H9 (cell line): ENCODE data around the gene KIRREL3. TPM values are rescaled to one million over a fixed set of nuclear protein-coding genes. Genes with fewer than 3 reads are reported as not detected.

Experiments
- DNase-seq: peaks from one replicate; pipeline ENCODE4 v3.0.0-alpha.2; 2017
- H2AFZ ChIP-seq: one replicate; pipeline ENCODE4 v1.6.1; 2013; ENCODE audit warnings: mild to moderate bottlenecking, low read length, control low read depth, moderate library complexity
- H2AK5ac ChIP-seq: 2 replicates; pipeline ENCODE4 v1.6.1; 2013; ENCODE audit warnings: low read length, control low read depth, mixed read lengths; ENCODE audit not compliant: insufficient read length
- H2BK120ac ChIP-seq: one replicate; pipeline ENCODE4 v1.6.1; 2013; ENCODE audit warnings: low read depth, mild to moderate bottlenecking, low read length, control low read depth, inconsistent platforms; ENCODE audit not compliant: poor library complexity, severe bottlenecking
- H2BK12ac ChIP-seq: 2 replicates; pipeline ENCODE4 v1.6.1; 2013; ENCODE audit warnings: low read length, control low read depth, mixed read lengths, low read depth; ENCODE audit not compliant: insufficient read length
- H2BK15ac ChIP-seq: 2 replicates; pipeline ENCODE4 v1.6.1; 2013; ENCODE audit warnings: low read depth, low read length, control low read depth
- H2BK20ac ChIP-seq: one replicate; pipeline ENCODE4 v1.6.1; 2013; ENCODE audit warnings: low read depth, mild to moderate bottlenecking, low read length, control low read depth, inconsistent platforms; ENCODE audit not compliant: poor library complexity, severe bottlenecking
- H2BK5ac ChIP-seq: 2 replicates; pipeline ENCODE4 v1.6.1; 2013; ENCODE audit warnings: low read length, control low read depth, mixed read lengths; ENCODE audit not compliant: insufficient read length
- H3K14ac ChIP-seq: 2 replicates; pipeline ENCODE4 v1.6.1; 2013; ENCODE audit warnings: low read length, control low read depth; ENCODE audit not compliant: insufficient read depth
- H3K18ac ChIP-seq: 2 replicates; pipeline ENCODE4 v1.6.1; 2013; ENCODE audit warnings: low read depth, mild to moderate bottlenecking, mixed read lengths, low read length, control low read depth; ENCODE audit not compliant: insufficient read length
- H3K23ac ChIP-seq: 2 replicates; pipeline ENCODE4 v1.6.1; 2013; ENCODE audit warnings: low read length, control low read depth, mixed read lengths, low read depth; ENCODE audit not compliant: insufficient read length
- H3K23me2 ChIP-seq: 2 replicates; pipeline ENCODE4 v1.6.1; 2013; ENCODE audit warnings: low read depth, mild to moderate bottlenecking, mixed read lengths, low read length, control low read depth; ENCODE audit not compliant: insufficient read length, poor library complexity, severe bottlenecking
- H3K27ac ChIP-seq: 2 replicates; pipeline ENCODE4 v1.5.1; 2013; ENCODE audit warnings: low read length, control low read depth, mixed read lengths, low read depth; ENCODE audit not compliant: insufficient read length
- H3K27me3 ChIP-seq: 2 replicates; pipeline ENCODE4 v1.6.1; 2013; ENCODE audit warnings: low read length, control low read depth, inconsistent platforms; ENCODE audit not compliant: insufficient read depth
- H3K4ac ChIP-seq: 2 replicates; pipeline ENCODE4 v1.6.1; 2013; ENCODE audit warnings: low read depth, mild to moderate bottlenecking, control low read depth, inconsistent platforms, low read length, moderate library complexity
- H3K4me1 ChIP-seq: 2 replicates; pipeline ENCODE4 v1.6.1; 2013; ENCODE audit warnings: low read length, control low read depth, inconsistent platforms; ENCODE audit not compliant: insufficient read depth
- H3K4me2 ChIP-seq: 2 replicates; pipeline ENCODE4 v1.6.1; 2013; ENCODE audit warnings: low read length, control low read depth, mixed read lengths; ENCODE audit not compliant: insufficient read length, insufficient read depth
- H3K56ac ChIP-seq: 2 replicates; pipeline ENCODE4 v1.6.1; 2013; ENCODE audit warnings: low read depth, mild to moderate bottlenecking, mixed read lengths, low read length, control low read depth; ENCODE audit not compliant: insufficient read length
- H3K79me1 ChIP-seq: 2 replicates; pipeline ENCODE4 v1.6.1; 2013; ENCODE audit warnings: low read depth, mild to moderate bottlenecking, moderate library complexity, low read length, control low read depth, inconsistent platforms; ENCODE audit not compliant: insufficient read depth, poor library complexity, severe bottlenecking
- H3K79me2 ChIP-seq: 2 replicates; pipeline ENCODE4 v1.6.1; 2013; ENCODE audit warnings: low read length, control low read depth, inconsistent platforms; ENCODE audit not compliant: insufficient read depth
- H3K9ac ChIP-seq: 2 replicates; pipeline ENCODE4 v1.6.1; 2013; ENCODE audit warnings: low read length, control low read depth, mixed read lengths; ENCODE audit not compliant: insufficient read length; ENCODE audit errors: extremely low read depth
- H3K9me3 ChIP-seq: one replicate; pipeline ENCODE4 v1.6.1; 2013; ENCODE audit warnings: low read depth, low read length, inconsistent platforms; ENCODE audit not compliant: control insufficient read depth
- H3T11ph ChIP-seq: one replicate; pipeline ENCODE4 v1.6.1; 2013; ENCODE audit warnings: mild to moderate bottlenecking, low read length, control low read depth, inconsistent platforms
- H4K20me1 ChIP-seq: one replicate; pipeline ENCODE4 v1.6.1; 2013; ENCODE audit not compliant: control insufficient read depth, insufficient read length, insufficient read depth
- H4K5ac ChIP-seq: 2 replicates; pipeline ENCODE4 v1.6.1; 2013; ENCODE audit warnings: low read depth, mild to moderate bottlenecking, mixed read lengths, low read length, control low read depth; ENCODE audit not compliant: insufficient read length
- H4K8ac ChIP-seq: replicated peaks from 2 replicates; pipeline ENCODE4 v1.6.1; 2013; ENCODE audit warnings: low read length, control low read depth, mixed read lengths, low read depth; ENCODE audit not compliant: insufficient read length
- H4K91ac ChIP-seq: 2 replicates; pipeline ENCODE4 v1.6.1; 2013; ENCODE audit warnings: low read depth, mild to moderate bottlenecking, moderate library complexity, mixed read lengths, low read length, control low read depth; ENCODE audit not compliant: insufficient read length
- H3K27ac Mint-ChIP-seq, 3 experiments: 2 replicates in 2 of 3; 3 replicates in 1 of 3; pipeline ENCODE4 v1.8.0; 2020 to 2021; ENCODE audit warnings: mixed read lengths in 3 of 3, mild to moderate bottlenecking in 1 of 3, moderate library complexity in 1 of 3
- H3K27me3 Mint-ChIP-seq: 2 replicates; pipeline ENCODE4 v1.8.0; 2021; ENCODE audit warnings: low read depth, mild to moderate bottlenecking, moderate library complexity, mixed read lengths
- H3K36me3 Mint-ChIP-seq, 3 experiments: 2 replicates in 2 of 3; 3 replicates in 1 of 3; pipeline ENCODE4 v1.8.0; 2020 to 2021; ENCODE audit warnings: low read depth in 3 of 3, mixed read lengths in 3 of 3; ENCODE audit not compliant: insufficient read depth in 1 of 3
- H3K4me1 Mint-ChIP-seq, 2 experiments: 2 replicates each; pipeline ENCODE4 v1.8.0; 2020; ENCODE audit warnings: mixed read lengths in 2 of 2
- H3K4me3 Mint-ChIP-seq, 2 experiments: 2 replicates in 1 of 2; 3 replicates in 1 of 2; pipeline ENCODE4 v1.8.0; 2020 to 2021; ENCODE audit warnings: mild to moderate bottlenecking in 2 of 2, mixed read lengths in 2 of 2, moderate library complexity in 1 of 2
- H3K9me3 Mint-ChIP-seq, 2 experiments: 2 replicates in 1 of 2; 3 replicates in 1 of 2; pipeline ENCODE4 v1.8.0; 2020; ENCODE audit warnings: mild to moderate bottlenecking in 2 of 2, mixed read lengths in 2 of 2, moderate library complexity in 1 of 2
- CTCF ChIP-seq: fragments of 200-600 bp; sonication (generic); conservative IDR thresholded peaks from 3 replicates; pipeline ENCODE4 v1.8.0; 2021; ENCODE audit warnings: antibody characterized with exemption, mild to moderate bottlenecking
- WGBS: extraction: QIAGEN DNeasy Blood & Tissue Kit; methylation state at CpG from one replicate; pipeline ENCODE4 v1.1.7; 2013; ENCODE audit warnings: missing lambda C conversion rate, low lambda C conversion rate, mixed read lengths; ENCODE audit not compliant: insufficient read length; ENCODE audit errors: extremely low coverage; 5-methylcytosine and 5-hydroxymethylcytosine counted together
- total RNA-seq: library from RNA; stranded (reverse); gene quantifications from 2 replicates; pipeline ENCODE4 v1.2.1, GENCODE V29; 2021

KIRREL3 gene
- total RNA-seq, 1 experiment from 2014 or later, result 0.17 TPM

GRCh38 chr11:126886636-126887035, 113.9 kb downstream of the KIRREL3 start:
- Histone ChIP-seq H2BK12ac (no peak overlapping the region), H4K20me1 (no peaks in the 10 kb centered on the region), H3K4ac (no peak overlapping the region), H2BK20ac (no peak overlapping the region), H2BK5ac (no peak overlapping the region), H3K9ac (no peak overlapping the region), H3K4me2 (no peak overlapping the region), H3K18ac (no peak overlapping the region), H2BK120ac (no peak overlapping the region), H3K27ac (no peak overlapping the region), H2BK15ac (no peak overlapping the region), H3K56ac (no peak overlapping the region), H3K9me3 (no peaks in the 10 kb centered on the region), H2AK5ac (no peak overlapping the region), H3T11ph (no peak overlapping the region), H3K79me2 (no peaks in the 10 kb centered on the region), H3K23me2 (no peaks in the 10 kb centered on the region), H3K14ac (no peak overlapping the region), H4K8ac (no peak overlapping the region), H3K4me1 (no peaks in the 10 kb centered on the region), H4K91ac (no peak overlapping the region), H2AFZ (no peak overlapping the region), H4K5ac (no peak overlapping the region), H3K27me3 (no peaks in the 10 kb centered on the region), H3K79me1 (no peaks in the 10 kb centered on the region), H3K23ac (no peak overlapping the region)
- no peak overlapping the region for H3K27ac Mint-ChIP-seq
- peaks cover 11 to 24% of the 10 kb centered on the region in 2 experiments for H3K4me1 Mint-ChIP-seq
- no peaks in the 10 kb centered on the region for H3K9me3 Mint-ChIP-seq
- no peak overlapping the region for H3K4me3 Mint-ChIP-seq
- DNase-seq, result no peak
- no CpG with 5 or more reads among the region's 1 CpG for WGBS
- TF ChIP-seq CTCF, result no peak
- H3K27me3 Mint-ChIP-seq, result peaks cover 1% of the 10 kb centered on the region
- H3K36me3 Mint-ChIP-seq, result no peaks in the 10 kb centered on the region
